HG02588 (cell line): ENCODE measurements around the gene OR10H1.
"Not testable (repeated sequence)": the region's sequence is repeated elsewhere in the genome, so short reads cannot be mapped to it uniquely, and the experiment has no call there.

Experiments
- ATAC-seq: cut with Tn5 transposase; IDR thresholded peaks from one replicate; pipeline ENCODE4 v1.9.1; 2021; ENCODE audit warnings: mild to moderate bottlenecking, moderate library complexity; ENCODE audit not compliant: unreplicated experiment

Gene OR10H1

GRCh38 chr19:15815306-15815705, at the start of gene OR10H1:
Gene OR10H1 (minus strand): TSS chr19:15815664. CDS start chr19:15808037, 7,627 bp downstream.
- ATAC-seq: no peak

GRCh38 chr19:15864824-15865223, 49.4 kb upstream of the OR10H1 start:
- no peak for ATAC-seq

- no peak for ATAC-seq
Observed at GRCh38 chr19:15863272-15863671, 47.8 kb upstream of the OR10H1 start.

GRCh38 chr19:15862444-15862843, 47.0 kb upstream of the OR10H1 start:
- ATAC-seq: no peak

- no peak for ATAC-seq
Observed at GRCh38 chr19:15860522-15860921, 45.1 kb upstream of the OR10H1 start.

- no peak for ATAC-seq
Observed at GRCh38 chr19:15859187-15859586, 43.7 kb upstream of the OR10H1 start.

GRCh38 chr19:15850385-15850784, 34.9 kb upstream of the OR10H1 start:
- no peak for ATAC-seq

GRCh38 chr19:15846923-15847322, 31.5 kb upstream of the OR10H1 start:
- no peak for ATAC-seq

- not testable (repeated sequence) for ATAC-seq
Observed at GRCh38 chr19:15843894-15844222, 28.4 kb upstream of the OR10H1 start.

GRCh38 chr19:15843203-15843893, 27.9 kb upstream of the OR10H1 start:
- ATAC-seq: no peak

- no peak for ATAC-seq
Observed at GRCh38 chr19:15841875-15842569, 26.6 kb upstream of the OR10H1 start.

GRCh38 chr19:15840833-15841232, 25.4 kb upstream of the OR10H1 start:
- ATAC-seq: no peak

GRCh38 chr19:15839888-15840287, 24.4 kb upstream of the OR10H1 start:
- not testable (repeated sequence) for ATAC-seq

GRCh38 chr19:15838351-15838750, 22.9 kb upstream of the OR10H1 start:
- no peak for ATAC-seq

- ATAC-seq: peak; percentile 3
Observed at GRCh38 chr19:15837221-15837731, 21.8 kb upstream of the OR10H1 start.

GRCh38 chr19:15836330-15837220, 21.1 kb upstream of the OR10H1 start:
- ATAC-seq: peak; percentile 96

GRCh38 chr19:15835565-15836329, 20.3 kb upstream of the OR10H1 start:
- not testable (repeated sequence) for ATAC-seq

GRCh38 chr19:15834232-15834631, 18.8 kb upstream of the OR10H1 start:
- ATAC-seq: not testable (repeated sequence)

GRCh38 chr19:15831626-15832025, 16.2 kb upstream of the OR10H1 start:
- no peak for ATAC-seq

- no peak for ATAC-seq
Observed at GRCh38 chr19:15829786-15830185, 14.3 kb upstream of the OR10H1 start.

- ATAC-seq: no peak
Observed at GRCh38 chr19:15829306-15829698, 13.8 kb upstream of the OR10H1 start.
